ELF-1 (cell line): ENCODE measurements around the gene EFCAB8.
"Not testable (repeated sequence)": the region's sequence is repeated elsewhere in the genome, so short reads cannot be mapped to it uniquely, and the experiment has no call there.

Experiments used
- DNase-seq: peaks from one replicate; pipeline ENCODE4 v3.0.0-alpha.2; 2016; ENCODE audit warnings: low read depth, low spot score

The EFCAB8 gene

GRCh38 chr20:32971703-32972161, 113.0 kb downstream of the EFCAB8 start:
- DNase-seq = no peak

GRCh38 chr20:32972181-32973076, 113.7 kb downstream of the EFCAB8 start:
- DNase-seq = no peak

GRCh38 chr20:32973077-32973717, 114.5 kb downstream of the EFCAB8 start:
- DNase-seq = peak; percentile 37

GRCh38 chr20:32974204-32975064, 115.7 kb downstream of the EFCAB8 start:
- peak; percentile 49 for DNase-seq

GRCh38 chr20:32975121-32975520, 116.4 kb downstream of the EFCAB8 start:
- DNase-seq = not testable (repeated sequence)

GRCh38 chr20:32975698-32976674, 117.3 kb downstream of the EFCAB8 start:
- DNase-seq = peak; percentile 65

GRCh38 chr20:32976746-32977145, 118.0 kb downstream of the EFCAB8 start:
- DNase-seq = no peak

GRCh38 chr20:32977281-32978008, 118.7 kb downstream of the EFCAB8 start:
- DNase-seq = no peak

- DNase-seq = no peak
Observed at GRCh38 chr20:32978009-32978335, 119.2 kb downstream of the EFCAB8 start.

GRCh38 chr20:32979201-32979998, 120.7 kb downstream of the EFCAB8 start:
- DNase-seq = no peak

- DNase-seq = no peak
Observed at GRCh38 chr20:32980131-32980941, 121.6 kb downstream of the EFCAB8 start.

GRCh38 chr20:32980990-32981389, 122.3 kb downstream of the EFCAB8 start:
- no peak for DNase-seq

GRCh38 chr20:32982617-32983458, 124.1 kb downstream of the EFCAB8 start:
- DNase-seq = no peak

- DNase-seq = no peak
Observed at GRCh38 chr20:32983459-32984112, 124.9 kb downstream of the EFCAB8 start.

GRCh38 chr20:32984196-32984595, 125.5 kb downstream of the EFCAB8 start:
- DNase-seq = peak; percentile 43

GRCh38 chr20:32984631-32985354, 126.1 kb downstream of the EFCAB8 start:
- no peak for DNase-seq
